ENCODE results near the gene MRPL44. TPM values are rescaled to one million over a fixed set of nuclear protein-coding genes. Genes with fewer than 3 reads are reported as not detected.

The MRPL44 gene
- 45.5 to 53.4 TPM (median 47.2 TPM) in 5 replicates for total RNA-seq (2022; extraction: Qiagen RNA extraction)

DNA sequence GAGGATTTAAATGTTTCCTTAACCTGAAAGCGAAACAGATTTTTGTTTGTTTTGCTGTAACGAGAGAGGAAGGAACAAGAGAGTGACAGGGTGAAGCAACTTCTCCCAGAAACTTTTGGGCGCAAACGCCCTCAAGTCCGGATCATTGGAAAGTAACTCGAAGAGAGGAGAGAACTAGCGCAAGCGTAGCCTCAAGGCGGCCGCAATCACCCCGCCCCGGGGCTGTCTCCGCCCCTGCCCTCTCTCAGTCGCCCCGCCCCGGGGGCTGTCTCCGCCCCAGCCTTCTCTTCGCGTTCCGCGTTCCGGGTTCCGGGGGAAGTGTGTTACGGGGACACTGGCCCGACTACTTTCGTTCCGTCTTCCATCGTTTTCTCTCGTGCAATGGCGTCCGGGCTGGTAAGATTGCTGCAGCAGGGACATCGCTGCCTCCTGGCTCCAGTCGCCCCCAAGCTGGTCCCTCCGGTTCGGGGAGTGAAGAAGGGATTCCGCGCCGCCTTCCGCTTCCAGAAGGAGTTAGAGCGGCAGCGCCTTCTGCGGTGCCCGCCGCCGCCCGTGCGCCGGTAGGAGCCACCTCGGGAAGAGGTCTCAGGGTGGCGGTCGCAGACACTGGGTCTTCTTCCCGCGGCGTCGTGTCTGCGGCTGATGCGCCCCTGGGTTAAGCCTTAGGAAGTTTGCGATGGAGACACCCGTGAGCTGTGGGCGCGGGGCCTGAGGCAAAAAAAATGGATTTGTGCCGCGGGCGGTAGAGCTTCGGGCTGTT lies at the start of gene MRPL44:
MRPL44 (plus strand) TSS at position 372 of the 760 bp plus-strand sequence; CDS start at position 382, 10 bp downstream.

DNA sequence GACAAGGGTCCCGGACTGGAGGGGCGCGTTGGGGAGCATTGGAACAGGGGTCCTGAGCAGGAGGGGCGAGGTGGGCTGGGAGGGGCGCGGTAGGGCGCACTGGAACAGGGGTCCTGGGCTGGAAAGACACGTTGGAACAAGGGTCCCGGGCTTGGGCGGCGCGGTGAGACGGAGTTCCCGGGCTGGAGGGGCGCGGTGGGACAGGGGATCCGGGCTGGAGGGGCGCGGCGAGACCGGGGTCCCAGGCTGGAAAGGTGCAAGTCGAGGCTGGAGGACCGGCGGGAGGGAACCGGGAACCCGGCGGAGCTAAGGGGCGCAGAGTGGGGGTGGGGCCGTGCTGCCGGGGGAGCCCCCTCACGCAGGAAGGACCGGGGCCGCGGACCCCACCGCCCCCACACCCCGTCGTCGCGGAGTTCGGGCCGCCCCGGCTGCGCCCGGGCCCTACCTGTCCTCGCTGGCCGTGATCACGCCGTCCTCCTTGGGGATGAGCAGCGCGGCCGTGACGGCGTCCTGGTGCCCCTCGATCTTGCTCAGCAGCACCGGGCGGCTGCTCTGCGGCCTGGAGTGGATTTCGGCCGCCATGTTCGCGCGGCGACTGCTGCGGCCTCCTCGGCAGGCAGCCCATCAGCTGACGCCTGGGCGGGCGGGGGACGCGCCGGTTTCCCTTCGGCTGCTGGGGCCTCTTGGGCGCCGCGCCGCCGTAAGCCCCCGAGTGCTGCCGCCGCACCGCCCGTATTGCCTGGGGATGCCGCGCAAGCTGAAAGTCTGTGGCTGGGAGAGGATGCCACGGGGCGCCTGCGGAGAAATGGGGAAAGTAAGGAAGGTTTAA lies 12.3 kb upstream of the MRPL44 start, which contains the start of gene WDFY1:
WDFY1 (minus strand) TSS at position 633 of the 829 bp plus-strand sequence; CDS start at position 582, 51 bp downstream.

Other genes starting within 250 kb of the MRPL44 start
- gene AP1S3, start 119.9 kb upstream of the MRPL44 start, total RNA-seq (2022; extraction: Qiagen RNA extraction), result 24.9 to 53.7 TPM (median 34.1 TPM) in 5 replicates
- gene WDFY1, start 12.1 kb upstream of the MRPL44 start, total RNA-seq (2022; extraction: Qiagen RNA extraction), result 33.9 to 44.5 TPM (median 41.0 TPM) in 5 replicates
- gene SERPINE2, start 81.8 kb downstream of the MRPL44 start, total RNA-seq (2022; extraction: Qiagen RNA extraction), result 183 to 228 TPM (median 201 TPM) in 5 replicates

Data from A549 treated with CORT108297 at 1 μM for 4 hours (cell line).